ENCODE results near the gene TRPM3. TPM values are rescaled to one million over a fixed set of nuclear protein-coding genes. Genes with fewer than 3 reads are reported as not detected.

TRPM3 gene
- polyA plus RNA-seq, 3 donors, result not detected

GRCh38 chr9:70880535-70880934 lies 240.9 kb downstream of the TRPM3 start:
- Histone ChIP-seq H3K79me2 (ENCODE audit: insufficient read depth, low read length) (no peaks in the 10 kb centered on the region), H3K4me3 (replicated peaks in 1 of 3; ENCODE audit: low read depth in 2 of 3, low read length in 3 of 3) (no peak overlapping the region), H3K4me1 (ENCODE audit: control insufficient read depth in 1 of 2, insufficient read depth in 2 of 2, low read length in 2 of 2) (no peaks in the 10 kb centered on the region), H3K27ac (ENCODE audit: low read depth in 1 of 2, low read length in 2 of 2) (no peak overlapping the region), H3K9ac (ENCODE audit: insufficient read depth, low read length, poor library complexity, severe bottlenecking) (no peak overlapping the region), H3K9me3 (replicated peaks in 1 of 2; ENCODE audit: control insufficient read depth in 1 of 2, insufficient read depth in 1 of 2, low read length in 2 of 2) (no peaks in the 10 kb centered on the region), H2AFZ (ENCODE audit: insufficient read depth, low read depth, low read length, poor library complexity, severe bottlenecking) (no peak overlapping the region), H3K36me3 (replicated peaks in 1 of 2; ENCODE audit: control insufficient read depth in 1 of 2, insufficient read depth in 2 of 2, low read length in 2 of 2) (no peaks in the 10 kb centered on the region), H3K4me2 (replicated peaks; ENCODE audit: extremely low read depth, low read length, poor library complexity, severe bottlenecking) (no peak overlapping the region), H4K20me1 (ENCODE audit: insufficient read depth, low read length) (no peaks in the 10 kb centered on the region), H3K27me3 (ENCODE audit: control insufficient read depth in 2 of 2, insufficient read depth in 2 of 2, low read length in 2 of 2) (no peaks in the 10 kb centered on the region)
- Mint-ChIP-seq H3K4me3 (no peak overlapping the region), H3K27ac (no peak overlapping the region), H3K27me3 (ENCODE audit: low read depth in 3 of 3) (no peaks in the 10 kb centered on the region), H3K9me3 (no peaks in the 10 kb centered on the region), H3K4me1 (no peaks in the 10 kb centered on the region), H3K36me3 (no peaks in the 10 kb centered on the region)
- intact Hi-C loops (cut with micrococcal nuclease), result no loop called here
- no peak for DNase-seq
- no peak for TF ChIP-seq CTCF (IDR thresholded peaks at IDR 0.05)

GRCh38 chr9:70878576-70878975 lies 242.8 kb downstream of the TRPM3 start:
- H3K36me3 ChIP-seq (replicated peaks in 1 of 2; ENCODE audit: control insufficient read depth in 1 of 2, insufficient read depth in 2 of 2, low read length in 2 of 2), result no peaks in the 10 kb centered on the region
- Mint-ChIP-seq H3K4me1 (no peaks in the 10 kb centered on the region), H3K27me3 (ENCODE audit: low read depth in 3 of 3) (no peaks in the 10 kb centered on the region), H3K36me3 (no peaks in the 10 kb centered on the region), H3K9me3 (no peaks in the 10 kb centered on the region), H3K4me3 (no peak overlapping the region), H3K27ac (no peak overlapping the region)
- no peak overlapping the region for H3K9ac ChIP-seq (ENCODE audit: insufficient read depth, low read length, poor library complexity, severe bottlenecking)
- no peaks in the 10 kb centered on the region for H3K79me2 ChIP-seq (ENCODE audit: insufficient read depth, low read length)
- no peaks in the 10 kb centered on the region for H3K9me3 ChIP-seq (replicated peaks in 1 of 2; ENCODE audit: control insufficient read depth in 1 of 2, insufficient read depth in 1 of 2, low read length in 2 of 2)
- no peak overlapping the region for H2AFZ ChIP-seq (ENCODE audit: insufficient read depth, low read depth, low read length, poor library complexity, severe bottlenecking)
- no peak overlapping the region for H3K4me3 ChIP-seq (replicated peaks in 1 of 3; ENCODE audit: low read depth in 2 of 3, low read length in 3 of 3)
- H3K4me2 ChIP-seq (replicated peaks; ENCODE audit: extremely low read depth, low read length, poor library complexity, severe bottlenecking), result no peak overlapping the region
- H3K4me1 ChIP-seq (ENCODE audit: control insufficient read depth in 1 of 2, insufficient read depth in 2 of 2, low read length in 2 of 2), result no peaks in the 10 kb centered on the region
- TF ChIP-seq CTCF (IDR thresholded peaks at IDR 0.05), result no peak
- no peaks in the 10 kb centered on the region for H4K20me1 ChIP-seq (ENCODE audit: insufficient read depth, low read length)
- H3K27ac ChIP-seq (ENCODE audit: low read depth in 1 of 2, low read length in 2 of 2), result no peak overlapping the region
- H3K27me3 ChIP-seq (ENCODE audit: control insufficient read depth in 2 of 2, insufficient read depth in 2 of 2, low read length in 2 of 2), result no peaks in the 10 kb centered on the region
- DNase-seq, result no peak
- intact Hi-C loops (cut with micrococcal nuclease), result no loop called here
- no CpG with 5 or more reads among the region's 4 CpGs for WGBS (ENCODE audit: insufficient coverage)

Measured in CD14-positive monocyte (primary cell).